NCI-H2227 (cell line): ENCODE measurements around the gene LCA5L.
A peak's percentile ranks its signal among the peaks of the same experiment; 100 is the strongest.
"Not testable (repeated sequence)": the region's sequence is repeated elsewhere in the genome, so short reads cannot be mapped to it uniquely, and the experiment has no call there.

Experiments used
- DNase-seq: peaks from one replicate; lab custom pipeline; 2025; ENCODE audit not compliant: unreplicated experiment; lab: John Stamatoyannopoulos, UW

The LCA5L gene

GRCh38 chr21:39452207-39452969, 6.8 kb upstream of the LCA5L start:
- DNase-seq = no peak

GRCh38 chr21:39451332-39452206, 6.0 kb upstream of the LCA5L start, which contains the start of gene SH3BGR:
Gene SH3BGR, plus strand, starts transcription at chr21:39451970. Its CDS starts 127 bp downstream, at chr21:39452097.
- DNase-seq = peak; percentile 27

- no peak for DNase-seq
Measured at GRCh38 chr21:39447264-39447663, 1.7 kb upstream of the LCA5L start.

- DNase-seq = peak; percentile 38
Measured at GRCh38 chr21:39444421-39445180, 977 bp downstream of the LCA5L start.

- peak; percentile 59 for DNase-seq
Measured at GRCh38 chr21:39441502-39442475, 3.8 kb downstream of the LCA5L start.

- DNase-seq = no peak
Measured at GRCh38 chr21:39439232-39439631, 6.3 kb downstream of the LCA5L start.

- DNase-seq = no peak
Measured at GRCh38 chr21:39434950-39435349, 10.6 kb downstream of the LCA5L start.

GRCh38 chr21:39430954-39431353, 14.6 kb downstream of the LCA5L start:
- no peak for DNase-seq

GRCh38 chr21:39430457-39430856, 15.1 kb downstream of the LCA5L start:
- DNase-seq = peak; percentile 34

- no peak for DNase-seq
Measured at GRCh38 chr21:39430016-39430415, 15.6 kb downstream of the LCA5L start.

GRCh38 chr21:39429445-39429844, 16.1 kb downstream of the LCA5L start:
- DNase-seq = no peak

GRCh38 chr21:39422527-39423241, 22.9 kb downstream of the LCA5L start:
- DNase-seq = no peak

- not testable (repeated sequence) for DNase-seq
Measured at GRCh38 chr21:39419204-39419603, 26.4 kb downstream of the LCA5L start.

- no peak for DNase-seq
Measured at GRCh38 chr21:39406065-39406464, 39.5 kb downstream of the LCA5L start.

- no peak for DNase-seq
Measured at GRCh38 chr21:39400173-39400572, 45.4 kb downstream of the LCA5L start.

GRCh38 chr21:39397646-39398385, 47.8 kb downstream of the LCA5L start:
- no peak for DNase-seq

- DNase-seq = no peak
Measured at GRCh38 chr21:39392981-39393380, 52.6 kb downstream of the LCA5L start.

- no peak for DNase-seq
Measured at GRCh38 chr21:39390212-39390765, 55.3 kb downstream of the LCA5L start.

- DNase-seq = no peak
Measured at GRCh38 chr21:39388811-39389155, 56.8 kb downstream of the LCA5L start.
